ENCODE data around the gene MAT2A.

DNA sequence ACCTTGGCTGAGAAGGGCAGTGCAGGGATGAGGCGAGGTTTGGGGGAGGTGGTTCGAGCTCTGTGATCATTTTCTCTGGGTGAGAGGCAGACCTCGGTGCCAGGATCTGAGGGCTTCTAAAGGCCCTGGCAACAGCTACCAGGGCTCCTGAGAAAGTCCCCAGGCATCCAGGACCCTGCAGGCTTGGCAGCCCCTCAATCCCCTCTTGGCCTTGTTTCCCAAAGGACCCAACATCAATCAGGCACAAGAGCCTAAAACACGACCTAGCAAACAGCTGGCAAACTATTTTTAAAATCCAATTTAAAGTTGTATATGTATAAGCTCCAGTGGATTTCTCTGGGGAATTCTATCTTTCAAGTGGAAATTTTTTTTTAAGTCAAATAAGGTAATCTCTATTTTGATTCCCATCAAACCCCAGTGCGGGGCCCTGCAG is 15.0 kb upstream of the MAT2A start:
- no peak for TF ChIP-seq CTBP1 (IDR thresholded peaks at IDR 0.05; ENCODE audit: borderline replicate concordance)
- no peak for TF ChIP-seq ELF4 (IDR thresholded peaks at IDR 0.05)
- TF ChIP-seq ARNT (IDR thresholded peaks at IDR 0.05) = no peak
- TF ChIP-seq FOXA1 (IDR thresholded peaks at IDR 0.05) = no peak
- no peak for TF ChIP-seq SP1 (IDR thresholded peaks at IDR 0.05)
- TF ChIP-seq SUZ12 (IDR thresholded peaks at IDR 0.05) = no peak
